Ecto neural progenitor cell (in vitro differentiated cells): ENCODE data around the gene DENND1C.

Experiments
- DNase-seq: peaks from one replicate; pipeline ENCODE4 v3.0.0-alpha.2; 2018; ENCODE audit warnings: low spot score

Gene DENND1C

GRCh38 chr19:6481541-6482342 is at the start of gene DENND1C:
TSS of gene DENND1C (minus strand) at chr19:6481787. CDS start at chr19:6481695, 92 bp downstream.
- DNase-seq: peak; percentile 73

- peak; percentile 96 for DNase-seq
Observed at GRCh38 chr19:6530386-6531162, 49.0 kb upstream of the DENND1C start, which contains the start of gene TNFSF9. TSS of gene TNFSF9 (plus strand) at chr19:6531026. CDS start at chr19:6531037, 11 bp downstream.

- DNase-seq: no peak
Observed at GRCh38 chr19:6529937-6530385, 48.4 kb upstream of the DENND1C start.

- no peak for DNase-seq
Observed at GRCh38 chr19:6529351-6529750, 47.8 kb upstream of the DENND1C start.

GRCh38 chr19:6528544-6529121 is 47.0 kb upstream of the DENND1C start:
- DNase-seq: no peak

- DNase-seq: no peak
Observed at GRCh38 chr19:6527893-6528543, 46.4 kb upstream of the DENND1C start.

- DNase-seq: no peak
Observed at GRCh38 chr19:6524311-6524710, 42.7 kb upstream of the DENND1C start.

GRCh38 chr19:6522712-6523111 is 41.1 kb upstream of the DENND1C start:
- no peak for DNase-seq

GRCh38 chr19:6521718-6522646 is 40.4 kb upstream of the DENND1C start:
- no peak for DNase-seq

- DNase-seq: no peak
Observed at GRCh38 chr19:6519289-6519688, 37.7 kb upstream of the DENND1C start.

GRCh38 chr19:6518145-6518911 is 36.7 kb upstream of the DENND1C start:
- DNase-seq: no peak

GRCh38 chr19:6516659-6517291 is 35.2 kb upstream of the DENND1C start:
- DNase-seq: peak; percentile 96

GRCh38 chr19:6516018-6516658 is 34.6 kb upstream of the DENND1C start:
- peak; percentile 94 for DNase-seq

GRCh38 chr19:6514926-6515544 is 33.4 kb upstream of the DENND1C start:
- no peak for DNase-seq

GRCh38 chr19:6514089-6514488 is 32.5 kb upstream of the DENND1C start:
- no peak for DNase-seq

- no peak for DNase-seq
Observed at GRCh38 chr19:6510618-6511017, 29.0 kb upstream of the DENND1C start.

- DNase-seq: no peak
Observed at GRCh38 chr19:6509118-6509971, 27.8 kb upstream of the DENND1C start.
